ENCODE measurements around the gene PAXIP1.

PAXIP1 gene

DNA sequence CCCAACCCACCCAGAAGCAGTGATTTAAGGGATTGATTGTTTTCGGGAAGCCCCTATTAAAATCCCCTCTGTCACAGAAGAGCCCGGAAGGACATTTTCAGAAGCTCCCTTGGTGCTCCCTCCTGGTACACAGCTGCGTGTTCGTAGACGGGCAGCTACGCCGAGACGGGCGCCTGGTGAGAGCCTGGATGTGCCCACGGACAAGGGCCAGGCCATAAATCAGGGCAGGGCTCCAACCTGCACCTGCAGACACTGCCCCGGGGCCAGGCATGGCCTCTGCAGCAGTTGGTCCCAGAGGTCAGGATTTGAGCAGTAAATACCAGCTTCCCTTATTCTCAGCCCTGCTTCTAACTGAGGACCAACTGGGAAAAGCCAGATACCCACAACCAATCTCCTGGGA is 106.8 kb downstream of the PAXIP1 start:
- TF ChIP-seq, protein P1, sequence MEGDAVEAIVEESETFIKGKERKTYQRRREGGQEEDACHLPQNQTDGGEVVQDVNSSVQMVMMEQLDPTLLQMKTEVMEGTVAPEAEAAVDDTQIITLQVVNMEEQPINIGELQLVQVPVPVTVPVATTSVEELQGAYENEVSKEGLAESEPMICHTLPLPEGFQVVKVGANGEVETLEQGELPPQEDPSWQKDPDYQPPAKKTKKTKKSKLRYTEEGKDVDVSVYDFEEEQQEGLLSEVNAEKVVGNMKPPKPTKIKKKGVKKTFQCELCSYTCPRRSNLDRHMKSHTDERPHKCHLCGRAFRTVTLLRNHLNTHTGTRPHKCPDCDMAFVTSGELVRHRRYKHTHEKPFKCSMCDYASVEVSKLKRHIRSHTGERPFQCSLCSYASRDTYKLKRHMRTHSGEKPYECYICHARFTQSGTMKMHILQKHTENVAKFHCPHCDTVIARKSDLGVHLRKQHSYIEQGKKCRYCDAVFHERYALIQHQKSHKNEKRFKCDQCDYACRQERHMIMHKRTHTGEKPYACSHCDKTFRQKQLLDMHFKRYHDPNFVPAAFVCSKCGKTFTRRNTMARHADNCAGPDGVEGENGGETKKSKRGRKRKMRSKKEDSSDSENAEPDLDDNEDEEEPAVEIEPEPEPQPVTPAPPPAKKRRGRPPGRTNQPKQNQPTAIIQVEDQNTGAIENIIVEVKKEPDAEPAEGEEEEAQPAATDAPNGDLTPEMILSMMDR (IDR thresholded peaks at IDR 0.05; ENCODE audit: low read depth, low read length, missing control alignments), result no peak
- no peak overlapping the region for H3K4me3 ChIP-seq (replicated peaks; ENCODE audit: low read depth, low read length)

More for the DNA sequence above, 106.8 kb downstream of the PAXIP1 start:
- DNase-seq (ENCODE audit: extremely low read depth, low read depth), result no peak

Data from HFF-Myc (cell line).